HepG2 (cell line): ENCODE measurements around the gene EIF4G2. TPM values are rescaled to one million over a fixed set of nuclear protein-coding genes. Genes with fewer than 3 reads are reported as not detected.

Source experiments
- ATAC-seq: fragments of 200-7000 bp; cut with Tn5 transposase; 3 replicates; pipeline ENCODE4 v1.9.1; 2020; ENCODE audit warnings: mild to moderate bottlenecking, moderate library complexity
- BruUV-seq: library from RNA; stranded (reverse); fragments of 400-500 nt; replicated peaks from 2 replicates; lab custom pipeline; 2021; lab: Mats Ljungman, UMichigan
- CTCF ChIA-PET: fragments of 300-600 bp; formaldehyde crosslinking; extraction: SDS; loops from one replicate; lab custom pipeline; 2021; ENCODE audit warnings: low total read pairs, inconsistent platforms, low intra/inter-chr PET ratio; lab: Yijun Ruan, JAX
- POLR2A ChIA-PET: fragments of 350-600 bp; sonication (Branson Sonifier 250); formaldehyde crosslinking; loops from one replicate; lab custom pipeline; 2020; ENCODE audit warnings: antibody characterized with exemption, inconsistent platforms; lab: Yijun Ruan, JAX
- DNase-seq: peaks from one replicate; pipeline ENCODE4 v3.0.0-alpha.2; 2015; ENCODE audit warnings: low spot score
- FAIRE-seq: peaks from 3 replicates; lab custom pipeline; 2011; peaks lifted over from hg19 to GRCh38; lab: Jason Lieb, UNC
- H2AFZ ChIP-seq: one replicate; pipeline ENCODE4 v1.6.1; 2011; ENCODE audit warnings: low read length, inconsistent platforms
- H3K27ac ChIP-seq: fragments of 300-600 bp; 3 replicates; pipeline ENCODE4 v1.8.0; 2011; ENCODE audit warnings: mixed run types, mild to moderate bottlenecking, mixed read lengths, low read length, inconsistent platforms; ENCODE audit not compliant: insufficient read depth; ENCODE audit errors: extremely low read length
- H3K27me3 ChIP-seq, 2 experiments: fragments of 200-600 bp in 1 of 2; 2 replicates in 1 of 2; 3 replicates in 1 of 2; pipeline versions ENCODE4 v1.6.0 to v1.8.0; 2011; ENCODE audit warnings: low read length in 2 of 2, mild to moderate bottlenecking in 2 of 2, moderate library complexity in 2 of 2, inconsistent platforms in 1 of 2; ENCODE audit not compliant: insufficient read depth in 2 of 2, control insufficient read depth in 1 of 2
- H3K36me3 ChIP-seq, 2 experiments: fragments of 200-600 bp in 1 of 2; replicated peaks in 1 of 2; 2 replicates in 1 of 2; 3 replicates in 1 of 2; pipeline versions ENCODE4 v1.5.1 to v1.8.0; 2011; ENCODE audit warnings: low read length in 2 of 2, inconsistent platforms in 1 of 2; ENCODE audit not compliant: insufficient read depth in 2 of 2, control insufficient read depth in 1 of 2
- H3K4me1 ChIP-seq: 2 replicates; pipeline ENCODE4 v1.5.1; 2012; ENCODE audit warnings: low read length, inconsistent platforms; ENCODE audit not compliant: insufficient read depth
- H3K4me2 ChIP-seq: 2 replicates; pipeline ENCODE4 v1.6.0; 2011; ENCODE audit warnings: low read depth, low read length, inconsistent platforms
- H3K4me3 ChIP-seq, 3 experiments: fragments of 200-600 bp in 1 of 3; sonication (generic), shearing (Covaris generic) in 1 of 3; replicated peaks in 1 of 3; 2 replicates each; pipeline ENCODE4 v1.5.1; 2011 to 2016; ENCODE audit warnings: low read length in 3 of 3, inconsistent platforms in 2 of 3, low read depth in 2 of 3, mild to moderate bottlenecking in 2 of 3, control low read depth in 1 of 3, mixed read lengths in 1 of 3; ENCODE audit not compliant: insufficient read depth in 1 of 3
- H3K79me2 ChIP-seq: one replicate; pipeline ENCODE4 v1.6.1; 2011; ENCODE audit warnings: low read length, inconsistent platforms; ENCODE audit not compliant: insufficient read depth
- H3K9ac ChIP-seq: 2 replicates; pipeline ENCODE4 v1.6.0; 2011; ENCODE audit warnings: mild to moderate bottlenecking, low read depth, low read length, inconsistent platforms; ENCODE audit not compliant: insufficient read depth
- H3K9me3 ChIP-seq: 2 replicates; pipeline ENCODE4 v1.5.1; 2012; ENCODE audit warnings: mild to moderate bottlenecking, low read length
- H4K20me1 ChIP-seq: 2 replicates; pipeline ENCODE4 v1.6.0; 2011; ENCODE audit warnings: inconsistent platforms, mild to moderate bottlenecking, low read length, moderate library complexity; ENCODE audit not compliant: insufficient read depth
- BRD4 ChIP-seq: sonication (generic); formaldehyde crosslinking; IDR thresholded peaks from 2 replicates; pipeline ENCODE4 v1.4.0; 2020; ENCODE audit warnings: missing genetic modification reagents
- CBX2 ChIP-seq, 2 experiments: fragments of 200-600 bp in 1 of 2; sonication (generic); formaldehyde crosslinking in 1 of 2; IDR thresholded peaks; 2 replicates each; pipeline versions ENCODE4 v1.7.0 to v1.8.1; 2018 to 2022; ENCODE audit warnings: low read depth in 2 of 2, low read length in 1 of 2, mild to moderate bottlenecking in 1 of 2, missing genetic modification reagents in 1 of 2
- FLYWCH1 ChIP-seq: sonication (generic); formaldehyde crosslinking; IDR thresholded peaks from 2 replicates; pipeline ENCODE4 v1.8.1; 2023; ENCODE audit warnings: mild to moderate bottlenecking, missing genetic modification reagents
- ZNF496 ChIP-seq: sonication (generic); formaldehyde crosslinking; IDR thresholded peaks from 2 replicates; pipeline ENCODE4 v1.8.1; 2023; ENCODE audit warnings: mild to moderate bottlenecking, moderate library complexity, missing genetic modification reagents; ENCODE audit not compliant: insufficient replicate concordance
- ZNF512B ChIP-seq: sonication (generic); formaldehyde crosslinking; IDR thresholded peaks from 2 replicates; pipeline ENCODE4 v1.5.1; 2020; ENCODE audit warnings: missing genetic modification reagents, mild to moderate bottlenecking, borderline replicate concordance
- ZNF609 ChIP-seq: sonication (generic); formaldehyde crosslinking; IDR thresholded peaks from 2 replicates; pipeline ENCODE4 v1.4.0; 2020; ENCODE audit warnings: mild to moderate bottlenecking, missing genetic modification reagents, borderline replicate concordance
- ZUFSP ChIP-seq: sonication (generic); formaldehyde crosslinking; IDR thresholded peaks from 2 replicates; pipeline ENCODE4 v1.9.0; 2021; ENCODE audit warnings: missing genetic modification reagents, mild to moderate bottlenecking, borderline replicate concordance
- WGBS: methylation state at CpG from one replicate; pipeline ENCODE4 v1.1.6; 2017; ENCODE audit warnings: low lambda C conversion rate; 5-methylcytosine and 5-hydroxymethylcytosine counted together
- in situ Hi-C: cut with HindIII; loops from 2 replicates; pipeline ENCODE4 v1.10.0; 2017; ENCODE audit warnings: low pct_unique_long_range_greater_than_20kb; ENCODE audit not compliant: extremely low pct_ligation_motif_present
- intact Hi-C: fragments of 100-400 bp; cut with micrococcal nuclease; formaldehyde crosslinking; loops from one replicate; pipeline ENCODE4 v1.10.0; 2022; ENCODE audit not compliant: unreplicated experiment
- polyA plus RNA-seq, 8 experiments: library from polyadenylated mRNA; depleted of rRNA in 3 of 8; stranded (reverse) in 7 of 8; unstranded in 1 of 8; fragments of >200 nt; fragmentation: Illumina TruSeq in 4 of 8; extraction: Trizol in 4 of 8; gene quantifications; 2 replicates each; pipeline versions ENCODE4 v1.2.1 to v1.2.3, GENCODE V29; 2011 to 2016; ENCODE audit warnings: low read depth in 4 of 8, missing spikeins in 1 of 8, mixed read lengths in 1 of 8; ENCODE audit not compliant: insufficient read depth in 1 of 8
- total RNA-seq, 5 experiments: library from RNA; depleted of rRNA; stranded (reverse); fragments of >200 nt; fragmentation: Illumina TruSeq; extraction: Trizol; gene quantifications; 2 replicates each; pipeline ENCODE4 v1.2.3, GENCODE V29; 2016; ENCODE audit warnings: low read depth in 1 of 5

EIF4G2 gene
- total and polyA plus RNA-seq, 2 of the 13 experiments (the other 11 are each of a cell fraction or from before 2014, with no cell fraction given), result 362 to 546 TPM

GRCh38 chr11:10779086-10779485 is 29.6 kb downstream of the EIF4G2 start (continued):
- TF ChIP-seq ZNF512B (CRISPR knock-in tag), result no peak

GRCh38 chr11:10778217-10778970 is 30.3 kb downstream of the EIF4G2 start:
- H3K9ac ChIP-seq, result no peak overlapping the region
- CTCF ChIA-PET, result no interaction called here
- TF ChIP-seq BRD4 (CRISPR knock-in tag) (no peak), CBX2 (IDR thresholded peaks at IDR 0.05; ENCODE audit: low read depth, low read length) (no peak), CBX2 (CRISPR knock-in tag; IDR thresholded peaks at IDR 0.05; ENCODE audit: low read depth) (no peak), ZNF609 (no peak), FLYWCH1 (no peak), ZNF496 (CRISPR knock-in tag) (no peak), ZUFSP (CRISPR knock-in tag) (no peak)
- H4K20me1 ChIP-seq, result no peaks in the 10 kb centered on the region
- no TSS peak for BruUV-seq
- H3K36me3 ChIP-seq, result peaks cover 12 to 30% of the 10 kb centered on the region in 2 experiments
- in situ Hi-C loops, result loop anchor here (10.0 kb wide), 1 partner anchor 1016 kb away; no protein-coding TSS in a partner anchor
- no peak overlapping the region for H3K4me2 ChIP-seq
- H3K4me1 ChIP-seq, result peaks cover 17% of the 10 kb centered on the region
- no peak overlapping the region for H3K27ac ChIP-seq
- POLR2A ChIA-PET, result interaction anchor here (1.4 kb wide), 1 partner anchor 31 kb away, joined by 13 read pairs; the partner anchor contains the start of gene EIF4G2
- ATAC-seq, result no peak
- H2AFZ ChIP-seq, result no peak overlapping the region
- no peaks in the 10 kb centered on the region for H3K9me3 ChIP-seq
- intact Hi-C loops, result no loop called here
- no peak for FAIRE-seq
- no peak overlapping the region for H3K4me3 ChIP-seq
- DNase-seq, result no peak
- 98% methylated on average over 13 of the region's 13 CpGs for WGBS
- H3K27me3 ChIP-seq, result no peaks in the 10 kb centered on the region
- H3K79me2 ChIP-seq, result no peaks in the 10 kb centered on the region
